IMR-90 (cell line): Measurements from ENCODE around the gene PDZD7. TPM values are rescaled to one million over a fixed set of nuclear protein-coding genes. Genes with fewer than 3 reads are reported as not detected.
A peak's percentile ranks its signal among the peaks of the same experiment; 100 is the strongest.

Source experiments
- ATAC-seq: fragments of 200-7000 bp; cut with Tn5 transposase; 2 replicates; pipeline ENCODE4 v1.9.1; 2020; ENCODE audit warnings: low read depth, mild to moderate bottlenecking, moderate library complexity
- BruUV-seq: library from RNA; stranded (reverse); fragments of 400-500 nt; replicated peaks from 2 replicates; lab custom pipeline; 2021; lab: Mats Ljungman, UMichigan
- CTCF ChIA-PET: fragments of 300-600 bp; formaldehyde crosslinking; extraction: SDS; loops from one replicate; lab custom pipeline; 2021; ENCODE audit warnings: antibody characterized with exemption; lab: Yijun Ruan, JAX
- POLR2A ChIA-PET: fragments of 300-600 bp; sonication (Branson Sonifier 250); formaldehyde crosslinking; loops from one replicate; lab custom pipeline; 2022; ENCODE audit warnings: antibody characterized with exemption; ENCODE audit not compliant: unreplicated experiment; lab: Charles Lee
- DNase-seq: peaks from one replicate; pipeline ENCODE4 v3.0.0; 2013
- H2AFZ ChIP-seq: replicated peaks from 2 replicates; pipeline ENCODE3; 2013; ENCODE audit warnings: low read length, mild to moderate bottlenecking; ENCODE audit not compliant: poor library complexity
- H2AK5ac ChIP-seq: 2 replicates; pipeline ENCODE4 v1.6.1; 2013; ENCODE audit warnings: low read depth, low read length, inconsistent platforms
- H2AK9ac ChIP-seq: replicated peaks from 2 replicates; pipeline ENCODE3; 2013; ENCODE audit warnings: mild to moderate bottlenecking, low read depth, low read length, moderate library complexity; ENCODE audit not compliant: poor library complexity
- H2BK120ac ChIP-seq: 2 replicates; pipeline ENCODE4 v1.6.1; 2013; ENCODE audit warnings: low read depth, low read length, inconsistent platforms
- H2BK15ac ChIP-seq: 3 replicates; pipeline ENCODE4 v1.6.1; 2013; ENCODE audit warnings: low read depth, low read length, inconsistent platforms
- H2BK20ac ChIP-seq: 2 replicates; pipeline ENCODE4 v1.6.1; 2013; ENCODE audit warnings: low read depth, mild to moderate bottlenecking, inconsistent platforms, low read length, moderate library complexity
- H2BK5ac ChIP-seq: 2 replicates; pipeline ENCODE4 v1.6.1; 2013; ENCODE audit warnings: mild to moderate bottlenecking, low read depth, low read length, inconsistent platforms; ENCODE audit not compliant: poor library complexity, severe bottlenecking
- H3K14ac ChIP-seq: replicated peaks from 2 replicates; pipeline ENCODE4 v1.6.1; 2013; ENCODE audit warnings: low read depth, low read length, inconsistent platforms
- H3K18ac ChIP-seq: 2 replicates; pipeline ENCODE4 v1.6.1; 2013; ENCODE audit warnings: low read depth, low read length, control low read depth
- H3K23ac ChIP-seq: 2 replicates; pipeline ENCODE4 v1.6.1; 2013; ENCODE audit warnings: low read depth, low read length, inconsistent platforms
- H3K27ac ChIP-seq: 2 replicates; pipeline ENCODE4 v1.5.1; 2013; ENCODE audit warnings: mild to moderate bottlenecking, control low read depth, low read length; ENCODE audit not compliant: insufficient read depth
- H3K27me3 ChIP-seq: 2 replicates; pipeline ENCODE4 v1.6.1; 2013; ENCODE audit warnings: low read length; ENCODE audit not compliant: control insufficient read depth, insufficient read depth
- H3K36me3 ChIP-seq: 2 replicates; pipeline ENCODE4 v1.6.1; 2013; ENCODE audit warnings: low read length, mixed read lengths; ENCODE audit not compliant: control insufficient read depth, insufficient read depth
- H3K4ac ChIP-seq: 2 replicates; pipeline ENCODE4 v1.6.1; 2013; ENCODE audit warnings: low read depth, low read length, inconsistent platforms
- H3K4me1 ChIP-seq: 2 replicates; pipeline ENCODE4 v1.6.1; 2013; ENCODE audit warnings: low read length, mixed read lengths; ENCODE audit not compliant: control insufficient read depth, insufficient read depth
- H3K4me2 ChIP-seq: 2 replicates; pipeline ENCODE4 v1.6.1; 2013; ENCODE audit warnings: low read depth, mild to moderate bottlenecking, control low read depth, low read length, moderate library complexity
- H3K4me3 ChIP-seq: 2 replicates; pipeline ENCODE4 v1.5.1; 2013; ENCODE audit warnings: low read depth, mild to moderate bottlenecking, control low read depth, low read length, moderate library complexity; ENCODE audit not compliant: insufficient read depth
- H3K56ac ChIP-seq: 2 replicates; pipeline ENCODE4 v1.6.1; 2013; ENCODE audit warnings: low read length, inconsistent platforms; ENCODE audit not compliant: insufficient read depth; ENCODE audit errors: extremely low read depth
- H3K79me1 ChIP-seq, 2 experiments: 2 replicates each; pipeline ENCODE4 v1.6.1; 2013; ENCODE audit warnings: low read length in 2 of 2, inconsistent platforms in 1 of 2, low read depth in 1 of 2
- H3K9ac ChIP-seq: 2 replicates; pipeline ENCODE4 v1.6.1; 2013; ENCODE audit warnings: low read depth, low read length, control low read depth
- H3K9me1 ChIP-seq: 2 replicates; pipeline ENCODE4 v1.6.1; 2013; ENCODE audit warnings: low read length, inconsistent platforms; ENCODE audit not compliant: insufficient read depth
- H3K9me3 ChIP-seq: 2 replicates; pipeline ENCODE4 v1.6.1; 2013; ENCODE audit warnings: low read length; ENCODE audit not compliant: control insufficient read depth, insufficient read depth
- H4K20me1 ChIP-seq: 2 replicates; pipeline ENCODE4 v1.6.1; 2013; ENCODE audit warnings: low read length, inconsistent platforms; ENCODE audit not compliant: insufficient read depth
- H4K5ac ChIP-seq: 2 replicates; pipeline ENCODE4 v1.6.1; 2013; ENCODE audit warnings: mild to moderate bottlenecking, low read depth, low read length, control low read depth
- H4K8ac ChIP-seq, 2 experiments: 2 replicates each; pipeline ENCODE4 v1.6.1; 2013; ENCODE audit warnings: low read depth in 2 of 2, low read length in 2 of 2, control low read depth in 1 of 2, inconsistent platforms in 1 of 2
- H4K91ac ChIP-seq: 2 replicates; pipeline ENCODE4 v1.6.1; 2013; ENCODE audit warnings: low read depth, low read length, inconsistent platforms; ENCODE audit not compliant: insufficient read depth
- BHLHE40 ChIP-seq: fragments of 150-350 bp; IDR thresholded peaks from 2 replicates; pipeline ENCODE4 v1.6.1; 2016; ENCODE audit warnings: mild to moderate bottlenecking, low read depth, low read length
- CEBPB ChIP-seq: IDR thresholded peaks from 2 replicates; pipeline ENCODE4 v1.6.1; 2012; ENCODE audit warnings: low read depth, low read length, improper control_type of control experiment
- CHD1 ChIP-seq: IDR thresholded peaks from 2 replicates; pipeline ENCODE4 v1.6.1; 2012; ENCODE audit warnings: low read depth, low read length, improper control_type of control experiment
- ELK1 ChIP-seq: fragments of 150-350 bp; IDR thresholded peaks from 2 replicates; pipeline ENCODE4 v1.6.1; 2016; ENCODE audit warnings: low read depth, mild to moderate bottlenecking, low read length, moderate library complexity, borderline replicate concordance
- FOS ChIP-seq: fragments of 150-350 bp; IDR thresholded peaks from 2 replicates; pipeline ENCODE4 v1.6.1; 2016; ENCODE audit warnings: low read depth, low read length
- MAFK ChIP-seq: IDR thresholded peaks from 2 replicates; pipeline ENCODE4 v1.6.1; 2012; ENCODE audit warnings: low read depth, low read length, improper control_type of control experiment
- MAZ ChIP-seq: IDR thresholded peaks from 2 replicates; pipeline ENCODE4 v1.6.1; 2012; ENCODE audit warnings: low read depth, mild to moderate bottlenecking, low read length, improper control_type of control experiment, moderate library complexity, borderline replicate concordance
- MXI1 ChIP-seq: IDR thresholded peaks from 2 replicates; pipeline ENCODE4 v1.6.1; 2012; ENCODE audit warnings: low read depth, mild to moderate bottlenecking, low read length, moderate library complexity, borderline replicate concordance
- NFE2L2 ChIP-seq: fragments of 150-350 bp; IDR thresholded peaks from 2 replicates; pipeline ENCODE4 v1.6.1; 2016; ENCODE audit warnings: low read depth, mild to moderate bottlenecking, low read length
- POLR2A ChIP-seq: IDR thresholded peaks from 2 replicates; pipeline ENCODE4 v1.6.1; 2012; ENCODE audit warnings: mild to moderate bottlenecking, low read depth, low read length
- RAD21 ChIP-seq: IDR thresholded peaks from 2 replicates; pipeline ENCODE4 v1.6.1; 2012; ENCODE audit warnings: low read length, improper control_type of control experiment
- RCOR1 ChIP-seq: IDR thresholded peaks from 2 replicates; pipeline ENCODE4 v1.6.1; 2012; ENCODE audit warnings: mild to moderate bottlenecking, low read length, improper control_type of control experiment; ENCODE audit not compliant: insufficient replicate concordance
- RFX5 ChIP-seq: IDR thresholded peaks from 2 replicates; pipeline ENCODE4 v1.8.0; 2012; ENCODE audit warnings: low read depth, mild to moderate bottlenecking, low read length, moderate library complexity
- WGBS, 2 experiments: methylation state at CpG; one replicate each; pipeline versions ENCODE4 v1.1.5 to v1.1.7; 2013; ENCODE audit warnings: missing lambda C conversion rate in 2 of 2; ENCODE audit not compliant: insufficient read length in 1 of 2; ENCODE audit errors: extremely low coverage in 2 of 2; 5-methylcytosine and 5-hydroxymethylcytosine counted together
- dilution Hi-C: fragments of 300-500 bp; cut with HindIII; formaldehyde crosslinking; loops from one replicate; pipeline ENCODE4 v1.14.3; 2018; ENCODE audit warnings: low sequenced_read_pairs; ENCODE audit not compliant: unreplicated experiment
- in situ Hi-C: fragments of 300-500 bp; cut with MboI; formaldehyde crosslinking; loops from 3 replicates; pipeline ENCODE4 v1.14.3; 2019; ENCODE audit warnings: low sequenced_read_pairs, inconsistent platforms, mixed read lengths
- intact Hi-C: fragments of 100-400 bp; cut with micrococcal nuclease; formaldehyde crosslinking; loops from 2 replicates; pipeline ENCODE4 v1.10.0; 2022
- polyA plus RNA-seq, 3 experiments: library from polyadenylated mRNA; depleted of rRNA; stranded (reverse); fragments of >200 nt; gene quantifications; 2 replicates each; pipeline ENCODE4 v1.2.3, GENCODE V29; 2012; ENCODE audit warnings: low replicate concordance in 1 of 3
- total RNA-seq: library from RNA; depleted of rRNA; stranded (reverse); fragments of >200 nt; gene quantifications from 2 replicates; pipeline ENCODE4 v1.2.3, GENCODE V29; 2012
- TF ChIP-seq, protein P1 (sequence below): fragments of 150-350 bp; IDR thresholded peaks from 2 replicates; pipeline ENCODE4 v1.6.1; 2017; ENCODE audit warnings: mild to moderate bottlenecking, antibody characterized with exemption, low read length, low read depth

Gene PDZD7
- total and polyA plus RNA-seq, 2 of the 4 experiments (the other 2 are of a cell fraction) = 0.90 to 1.5 TPM

GRCh38 chr10:100972115-100972903 lies 58.6 kb downstream of the PDZD7 start:
- ATAC-seq (no peak), DNase-seq (no peak)
- Histone ChIP-seq H3K79me1 (no peaks in the 10 kb centered on the region), H3K56ac (no peak overlapping the region), H4K20me1 (no peaks in the 10 kb centered on the region; the same call in 1 of the 2 replicates), H4K8ac (no peak overlapping the region), H3K9me1 (peaks cover 12% of the 10 kb centered on the region; the same call in 1 of the 2 replicates), H4K5ac (no peak overlapping the region), H3K36me3 (no peaks in the 10 kb centered on the region), H3K4me1 (peaks cover 6% of the 10 kb centered on the region), H3K4me3 (no peak overlapping the region), H2BK120ac (no peak overlapping the region), H3K18ac (no peak overlapping the region), H3K4ac (no peak overlapping the region), H2BK15ac (no peak overlapping the region), H3K9ac (no peak overlapping the region), H2AFZ (no peak overlapping the region), H2AK9ac (peak overlapping the region; percentile 24), H4K91ac (no peak overlapping the region), H3K23ac (no peak overlapping the region), H3K27ac (no peak overlapping the region), H3K14ac (no peak overlapping the region), H2BK5ac (no peak overlapping the region), H2BK20ac (no peak overlapping the region), H2AK5ac (no peak overlapping the region), H3K4me2 (no peak overlapping the region), H3K27me3 (no peaks in the 10 kb centered on the region), H3K9me3 (no peaks in the 10 kb centered on the region)
- 45% methylated on average over 4 of the region's 13 CpGs; no CpG with 5 or more reads in 1 of the 2 experiments for WGBS, 2 experiments
- TF ChIP-seq ELK1 (no peak), MAZ (no peak), POLR2A (no peak), CEBPB (no peak), MAFK (no peak), RAD21 (no peak), NFE2L2 (no peak), RFX5 (no peak), RCOR1 (no peak), MXI1 (no peak), BHLHE40 (no peak), CHD1 (no peak), FOS (no peak)
- TF ChIP-seq, protein P1, sequence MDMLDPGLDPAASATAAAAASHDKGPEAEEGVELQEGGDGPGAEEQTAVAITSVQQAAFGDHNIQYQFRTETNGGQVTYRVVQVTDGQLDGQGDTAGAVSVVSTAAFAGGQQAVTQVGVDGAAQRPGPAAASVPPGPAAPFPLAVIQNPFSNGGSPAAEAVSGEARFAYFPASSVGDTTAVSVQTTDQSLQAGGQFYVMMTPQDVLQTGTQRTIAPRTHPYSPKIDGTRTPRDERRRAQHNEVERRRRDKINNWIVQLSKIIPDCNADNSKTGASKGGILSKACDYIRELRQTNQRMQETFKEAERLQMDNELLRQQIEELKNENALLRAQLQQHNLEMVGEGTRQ = no peak
- CTCF ChIA-PET = no interaction called here
- BruUV-seq = no TSS peak
- POLR2A ChIA-PET = no interaction called here
- dilution Hi-C loops = no loop called here
- intact Hi-C loops = no loop called here
- in situ Hi-C loops = no loop called here
